Left colon (tissue), 2 donors: ENCODE data around the gene FBXO21. TPM values are rescaled to one million over a fixed set of nuclear protein-coding genes. Genes with fewer than 3 reads are reported as not detected.
A peak's percentile ranks its signal among the peaks of the same experiment; 100 is the strongest.

Source experiments
- ATAC-seq: fragments of 200-7000 bp; cut with Tn5 transposase; one replicate; pipeline ENCODE4 v1.9.1; 2020; ENCODE audit warnings: mild to moderate bottlenecking, moderate library complexity
- DNase-seq, 2 donors: peaks; one replicate each; pipeline ENCODE4 v3.0.0-alpha.2; 2020
- intact Hi-C, 2 donors: fragments of 100-400 bp; cut with DNase I in 1 of 2; cut with micrococcal nuclease in 1 of 2; formaldehyde crosslinking; loops; one replicate each; pipeline versions ENCODE4 v1.11.2 to v1.14.0; 2022; cut with DNase I, micrococcal nuclease
- total RNA-seq, 2 donors: library from RNA; stranded (reverse); fragmentation: NEBNext Ultra II Directional; extraction: Animal tissue kit (Norgen Biotek cat#: 25700); gene quantifications; one replicate each; pipeline ENCODE4 v1.2.1, GENCODE V29; 2021
- donor health status: DM: no; HTN: no; CAD: no.
- donor health status: DM: yes; HTN: yes; CAD: no.

Gene FBXO21
- total RNA-seq, 2 donors from 2014 or later = 28.1 to 30.2 TPM

GRCh38 chr12:117178301-117178700, 12.0 kb downstream of the FBXO21 start:
- no peak for ATAC-seq
- intact Hi-C loops = no loop called here
- DNase-seq = no peak

GRCh38 chr12:117172168-117172567, 18.1 kb downstream of the FBXO21 start:
- intact Hi-C loops = no loop called here
- DNase-seq (no peak), ATAC-seq (no peak)

GRCh38 chr12:117171499-117172162, 18.6 kb downstream of the FBXO21 start:
- no peak for ATAC-seq
- intact Hi-C loops = no loop called here
- no peak for DNase-seq

- no peak for ATAC-seq
- intact Hi-C loops = no loop called here
- DNase-seq = no peak
Measured at GRCh38 chr12:117169548-117169947, 20.7 kb downstream of the FBXO21 start.

GRCh38 chr12:117168976-117169375, 21.3 kb downstream of the FBXO21 start:
- no peak for ATAC-seq
- intact Hi-C loops = no loop called here
- no peak for DNase-seq

GRCh38 chr12:117167769-117168168, 22.5 kb downstream of the FBXO21 start:
- intact Hi-C loops = no loop called here
- no peak for ATAC-seq
- no peak for DNase-seq

- no peak for ATAC-seq
- intact Hi-C loops = no loop called here
- no peak for DNase-seq
Measured at GRCh38 chr12:117166107-117166506, 24.2 kb downstream of the FBXO21 start.

- intact Hi-C loops = no loop called here
- DNase-seq (no peak), ATAC-seq (peak; percentile 58)
Measured at GRCh38 chr12:117165342-117165741, 24.9 kb downstream of the FBXO21 start.

GRCh38 chr12:117162633-117163032, 27.6 kb downstream of the FBXO21 start:
- ATAC-seq (no peak), DNase-seq (no peak)
- intact Hi-C loops = no loop called here

GRCh38 chr12:117162167-117162539, 28.1 kb downstream of the FBXO21 start:
- ATAC-seq = no peak
- intact Hi-C loops = no loop called here
- no peak for DNase-seq

- DNase-seq = no peak
- ATAC-seq = no peak
- intact Hi-C loops = no loop called here
Measured at GRCh38 chr12:117161460-117162166, 28.7 kb downstream of the FBXO21 start.

GRCh38 chr12:117159674-117160073, 30.6 kb downstream of the FBXO21 start:
- ATAC-seq (no peak), DNase-seq (no peak)
- intact Hi-C loops = no loop called here

GRCh38 chr12:117158911-117159553, 31.2 kb downstream of the FBXO21 start:
- no peak for DNase-seq
- intact Hi-C loops = no loop called here
- no peak for ATAC-seq

GRCh38 chr12:117158096-117158495, 32.2 kb downstream of the FBXO21 start:
- intact Hi-C loops = no loop called here
- no peak for ATAC-seq
- DNase-seq = no peak

GRCh38 chr12:117155278-117156060, 34.8 kb downstream of the FBXO21 start:
- DNase-seq (peak; percentile 58 to 68), ATAC-seq (peak; percentile 90)
- intact Hi-C loops = no loop called here

- no peak for ATAC-seq
- DNase-seq = no peak
- intact Hi-C loops = no loop called here
Measured at GRCh38 chr12:117152793-117153775, 37.2 kb downstream of the FBXO21 start.

- ATAC-seq = no peak
- DNase-seq = no peak
- intact Hi-C loops = no loop called here
Measured at GRCh38 chr12:117151403-117152031, 38.8 kb downstream of the FBXO21 start.

GRCh38 chr12:117149431-117149830, 40.8 kb downstream of the FBXO21 start:
- DNase-seq = no peak
- intact Hi-C loops = no loop called here
- no peak for ATAC-seq
